Muscle layer of colon (tissue), 2 donors: ENCODE measurements around the gene SAAL1.
A peak's percentile ranks its signal among the peaks of the same experiment; 100 is the strongest.

ENCODE experiments used
- H3K27ac ChIP-seq: one replicate; pipeline ENCODE4 v1.7.0; 2013; ENCODE audit warnings: low read depth, mild to moderate bottlenecking, low read length, moderate library complexity
- H3K27me3 ChIP-seq, 2 donors: one replicate each; pipeline ENCODE4 v1.7.0; 2013; ENCODE audit warnings: low read length in 2 of 2, mild to moderate bottlenecking in 2 of 2; ENCODE audit not compliant: insufficient read depth in 2 of 2, control insufficient read depth in 1 of 2
- H3K36me3 ChIP-seq: one replicate; pipeline ENCODE4 v1.7.0; 2013; ENCODE audit warnings: mild to moderate bottlenecking, low read length; ENCODE audit not compliant: insufficient read depth
- H3K4me1 ChIP-seq: one replicate; pipeline ENCODE4 v1.7.0; 2013; ENCODE audit warnings: mild to moderate bottlenecking, low read length; ENCODE audit not compliant: insufficient read depth
- H3K4me3 ChIP-seq, 2 donors: one replicate each; pipeline ENCODE4 v1.7.0; 2013; ENCODE audit warnings: low read length in 2 of 2, low read depth in 1 of 2, mild to moderate bottlenecking in 1 of 2, moderate library complexity in 1 of 2
- H3K9ac ChIP-seq: one replicate; pipeline ENCODE4 v1.7.0; 2013; ENCODE audit warnings: low read length
- H3K9me3 ChIP-seq: one replicate; pipeline ENCODE4 v1.7.0; 2013; ENCODE audit warnings: mild to moderate bottlenecking, low read length
- donor health status: abdominal sarcoma.
- donor health status: Adenocarcinoma of cecum.

Gene SAAL1

GRCh38 chr11:18115360-18116127 lies 9.7 kb upstream of the SAAL1 start:
- no peaks in the 10 kb centered on the region for H3K9me3 ChIP-seq
- H3K9ac ChIP-seq, result no peak overlapping the region
- H3K4me1 ChIP-seq, result no peaks in the 10 kb centered on the region
- no peak overlapping the region for H3K27ac ChIP-seq
- H3K27me3 ChIP-seq, result peaks cover 0 to 5% of the 10 kb centered on the region in 2 donors
- H3K4me3 ChIP-seq, result no peak overlapping the region
- H3K36me3 ChIP-seq, result no peaks in the 10 kb centered on the region

DNA sequence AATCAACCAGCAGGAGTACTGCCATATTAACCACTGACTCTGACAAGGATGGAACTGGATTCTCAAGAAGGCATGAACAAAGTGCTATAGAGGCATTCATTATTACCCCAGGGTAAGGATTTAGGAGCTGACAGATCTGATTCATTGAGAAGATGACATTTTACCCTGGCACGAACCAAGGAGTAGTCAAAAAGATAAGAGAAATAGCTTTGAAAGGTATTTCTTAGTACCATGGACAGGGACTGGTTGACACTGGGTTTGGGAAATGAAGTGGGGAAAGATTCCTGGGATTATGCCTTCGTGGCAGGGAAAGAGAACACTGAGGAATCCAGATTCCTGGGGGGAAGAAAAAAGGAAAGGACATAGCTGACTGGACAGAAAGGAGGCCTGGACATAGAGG lies 5.1 kb upstream of the SAAL1 start:
- Histone ChIP-seq H3K4me1 (peaks cover 6% of the 10 kb centered on the region), H3K9me3 (no peaks in the 10 kb centered on the region), H3K27me3 (peaks cover 0 to 5% of the 10 kb centered on the region in 2 donors), H3K36me3 (no peaks in the 10 kb centered on the region), H3K9ac (no peak overlapping the region), H3K4me3 (no peak overlapping the region), H3K27ac (no peak overlapping the region)

GRCh38 chr11:18108254-18108653 lies 2.4 kb upstream of the SAAL1 start:
- H3K9ac ChIP-seq, result no peak overlapping the region
- H3K4me3 ChIP-seq, result no peak overlapping the region
- H3K4me1 ChIP-seq, result peaks cover 17% of the 10 kb centered on the region
- H3K9me3 ChIP-seq, result no peaks in the 10 kb centered on the region
- no peaks in the 10 kb centered on the region for H3K27me3 ChIP-seq
- no peak overlapping the region for H3K27ac ChIP-seq
- H3K36me3 ChIP-seq, result peaks cover 3% of the 10 kb centered on the region

GRCh38 chr11:18106688-18107087 lies 806 bp upstream of the SAAL1 start:
- peaks cover 17% of the 10 kb centered on the region for H3K4me1 ChIP-seq
- no peak overlapping the region for H3K9ac ChIP-seq
- H3K36me3 ChIP-seq, result peaks cover 17% of the 10 kb centered on the region

DNA sequence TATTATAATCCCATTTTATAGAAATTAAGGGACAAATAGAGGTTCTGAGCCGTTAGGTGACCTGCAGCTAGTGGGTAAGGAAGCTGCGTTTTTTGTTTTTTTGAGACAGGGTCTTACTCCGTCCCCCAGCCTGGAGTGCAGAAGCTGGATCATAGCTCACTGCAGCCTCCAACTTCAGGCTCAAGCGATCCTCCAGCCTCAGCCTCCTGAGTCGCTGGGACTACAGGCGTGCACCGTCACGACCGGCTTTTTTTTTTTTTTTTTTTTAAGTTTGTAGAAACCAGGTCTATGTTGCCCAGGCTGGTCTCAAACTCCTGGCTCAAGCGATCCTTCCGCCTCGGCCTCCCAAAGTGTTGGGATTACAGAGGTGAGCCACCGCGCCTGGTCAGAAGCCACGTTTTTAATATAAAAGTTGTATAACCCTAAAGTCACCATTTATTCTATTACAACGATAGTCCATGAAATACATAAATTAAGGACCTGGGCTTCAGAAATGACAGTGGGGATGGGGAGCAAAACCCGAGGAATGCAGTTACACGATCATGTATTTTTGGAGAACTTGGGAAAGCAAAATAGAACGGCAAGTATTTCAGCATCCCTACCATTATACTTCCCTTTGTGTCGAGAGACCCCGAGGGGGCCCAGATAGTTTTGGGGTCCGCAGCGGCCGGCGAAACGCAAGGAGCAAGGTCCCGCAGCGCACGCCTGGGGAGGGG lies 638 bp downstream of the SAAL1 start:
- Histone ChIP-seq H3K9ac (peak overlapping the region; percentile 91), H3K4me1 (peaks cover 17% of the 10 kb centered on the region), H3K36me3 (peaks cover 17% of the 10 kb centered on the region), H3K27ac (peak overlapping the region; percentile 72), H3K4me3 (peak overlapping the region; percentile 73 to 93), H3K9me3 (no peaks in the 10 kb centered on the region), H3K27me3 (no peaks in the 10 kb centered on the region)

More at GRCh38 chr11:18106688-18107087, 806 bp upstream of the SAAL1 start:
- Histone ChIP-seq H3K4me3 (peak overlapping the region in 1 of 2 donors; percentile 93), H3K27ac (no peak overlapping the region), H3K9me3 (no peaks in the 10 kb centered on the region), H3K27me3 (no peaks in the 10 kb centered on the region)

- no peak overlapping the region for H3K27ac ChIP-seq
These were observed 4.8 kb downstream of the SAAL1 start for GRCh38 chr11:18100926-18101656.

DNA sequence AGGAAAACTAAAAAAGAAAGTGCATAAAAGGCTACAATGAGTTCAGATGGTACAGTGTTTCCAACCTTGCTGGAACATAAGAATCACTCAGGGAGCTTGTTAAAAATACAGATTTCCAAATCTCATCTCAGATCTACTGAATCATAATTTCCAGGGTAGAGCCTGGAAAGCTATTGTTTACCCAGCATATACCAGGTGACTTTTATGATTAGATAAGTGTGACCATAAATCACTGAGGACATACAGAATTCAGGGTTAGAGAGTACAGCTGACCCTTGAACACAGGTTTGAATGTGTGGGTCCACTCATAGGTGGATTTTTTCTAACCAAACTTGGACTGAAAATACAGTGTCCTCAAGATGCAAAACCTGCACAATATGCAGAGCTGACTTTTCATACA lies 11.9 kb downstream of the SAAL1 start:
- Histone ChIP-seq H3K4me1 (no peaks in the 10 kb centered on the region), H3K27ac (no peak overlapping the region), H3K27me3 (no peaks in the 10 kb centered on the region), H3K4me3 (no peak overlapping the region), H3K9ac (no peak overlapping the region), H3K9me3 (no peaks in the 10 kb centered on the region), H3K36me3 (peaks cover 51% of the 10 kb centered on the region)

More at GRCh38 chr11:18100926-18101656, 4.8 kb downstream of the SAAL1 start:
- H3K9ac ChIP-seq, result no peak overlapping the region
- H3K4me3 ChIP-seq, result no peak overlapping the region
- H3K36me3 ChIP-seq, result peaks cover 17% of the 10 kb centered on the region
- H3K27me3 ChIP-seq, result no peaks in the 10 kb centered on the region
- H3K9me3 ChIP-seq, result no peaks in the 10 kb centered on the region
- peaks cover 12% of the 10 kb centered on the region for H3K4me1 ChIP-seq

DNA sequence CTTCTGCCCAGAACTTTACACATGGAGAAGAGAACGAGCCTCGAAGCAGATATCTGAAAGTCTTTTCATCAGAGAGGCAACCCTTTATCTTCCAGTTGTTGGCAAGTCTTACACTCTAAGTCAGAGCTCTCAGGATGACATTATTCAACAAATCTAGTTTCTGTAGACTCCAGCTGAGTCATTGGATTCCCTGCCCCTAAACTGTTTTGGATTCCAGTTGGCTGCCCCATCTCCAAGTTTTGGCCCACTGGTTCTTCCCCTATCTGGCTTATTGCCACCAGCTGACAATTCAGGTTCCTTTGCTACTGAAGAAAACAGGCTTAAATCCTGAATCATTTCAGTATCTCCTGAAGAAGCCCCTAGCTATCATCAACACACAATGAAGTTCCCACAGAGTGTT lies 14.2 kb downstream of the SAAL1 start:
- Histone ChIP-seq H3K4me3 (no peak overlapping the region), H3K9ac (no peak overlapping the region), H3K9me3 (no peaks in the 10 kb centered on the region), H3K27me3 (no peaks in the 10 kb centered on the region), H3K27ac (no peak overlapping the region), H3K4me1 (no peaks in the 10 kb centered on the region), H3K36me3 (peaks cover 67% of the 10 kb centered on the region)

DNA sequence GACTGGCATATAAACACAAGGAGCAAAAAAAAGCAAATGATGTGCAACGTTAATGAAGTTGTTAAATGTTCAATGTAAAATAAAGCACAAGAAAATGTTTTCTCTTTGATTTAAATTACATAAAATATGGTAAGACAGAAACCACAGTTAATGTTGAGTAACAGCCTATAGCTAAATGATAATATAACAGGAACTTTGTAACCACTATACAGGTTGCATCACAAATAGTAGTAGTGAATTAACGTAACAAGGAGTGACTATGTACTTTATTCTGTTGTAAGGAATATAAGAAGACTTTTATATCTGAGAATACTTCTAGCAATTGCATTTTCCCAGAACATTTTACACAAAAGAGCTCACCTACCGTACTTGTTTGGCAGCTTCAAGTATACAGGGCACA lies 16.9 kb downstream of the SAAL1 start:
- Histone ChIP-seq H3K27me3 (no peaks in the 10 kb centered on the region), H3K4me3 (no peak overlapping the region), H3K9me3 (no peaks in the 10 kb centered on the region), H3K27ac (no peak overlapping the region), H3K36me3 (peaks cover 56% of the 10 kb centered on the region), H3K4me1 (no peaks in the 10 kb centered on the region), H3K9ac (no peak overlapping the region)

DNA sequence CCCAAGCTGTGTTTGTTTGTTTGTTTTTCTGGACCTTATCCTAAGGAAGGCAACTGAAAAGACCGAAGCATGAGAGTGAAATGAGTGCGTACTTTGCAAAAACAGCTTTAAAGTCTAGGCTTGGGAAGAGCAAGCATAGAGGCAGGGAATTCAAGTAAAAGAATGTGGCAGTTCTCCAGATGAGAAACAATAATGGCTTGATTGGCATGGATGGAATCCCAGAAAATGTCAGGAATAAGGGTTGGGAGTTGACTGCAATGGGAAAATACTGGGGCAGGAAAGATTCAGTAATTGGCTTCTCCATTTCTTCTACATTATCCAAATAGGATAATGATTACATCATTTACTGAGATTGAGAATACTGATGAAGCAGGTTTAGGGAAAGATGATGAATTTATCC lies 17.5 kb downstream of the SAAL1 start:
- Histone ChIP-seq H3K4me3 (no peak overlapping the region), H3K9ac (no peak overlapping the region), H3K9me3 (no peaks in the 10 kb centered on the region), H3K27me3 (no peaks in the 10 kb centered on the region), H3K4me1 (no peaks in the 10 kb centered on the region), H3K36me3 (peaks cover 54% of the 10 kb centered on the region), H3K27ac (no peak overlapping the region)

- Histone ChIP-seq H3K9ac (no peak overlapping the region), H3K9me3 (no peaks in the 10 kb centered on the region), H3K4me1 (no peaks in the 10 kb centered on the region), H3K36me3 (peaks cover 26% of the 10 kb centered on the region), H3K4me3 (no peak overlapping the region), H3K27me3 (no peaks in the 10 kb centered on the region), H3K27ac (no peak overlapping the region)
These were observed 24.3 kb downstream of the SAAL1 start for GRCh38 chr11:18081551-18081950.
